GM18511 (cell line): Measurements from ENCODE around the gene COL9A3.

ENCODE experiments used
- ATAC-seq: cut with Tn5 transposase; IDR thresholded peaks from one replicate; pipeline ENCODE4 v1.9.1; 2021; ENCODE audit warnings: mild to moderate bottlenecking, moderate library complexity; ENCODE audit not compliant: unreplicated experiment

The COL9A3 gene

GRCh38 chr20:62890444-62890843, 73.6 kb downstream of the COL9A3 start:
- ATAC-seq = no peak
